SKM-1 (cell line): ENCODE data around the gene PLCH1.

ENCODE experiments used
- DNase-seq: peaks from one replicate; lab custom pipeline; 2025; ENCODE audit not compliant: unreplicated experiment; lab: John Stamatoyannopoulos, UW

PLCH1 gene

DNA sequence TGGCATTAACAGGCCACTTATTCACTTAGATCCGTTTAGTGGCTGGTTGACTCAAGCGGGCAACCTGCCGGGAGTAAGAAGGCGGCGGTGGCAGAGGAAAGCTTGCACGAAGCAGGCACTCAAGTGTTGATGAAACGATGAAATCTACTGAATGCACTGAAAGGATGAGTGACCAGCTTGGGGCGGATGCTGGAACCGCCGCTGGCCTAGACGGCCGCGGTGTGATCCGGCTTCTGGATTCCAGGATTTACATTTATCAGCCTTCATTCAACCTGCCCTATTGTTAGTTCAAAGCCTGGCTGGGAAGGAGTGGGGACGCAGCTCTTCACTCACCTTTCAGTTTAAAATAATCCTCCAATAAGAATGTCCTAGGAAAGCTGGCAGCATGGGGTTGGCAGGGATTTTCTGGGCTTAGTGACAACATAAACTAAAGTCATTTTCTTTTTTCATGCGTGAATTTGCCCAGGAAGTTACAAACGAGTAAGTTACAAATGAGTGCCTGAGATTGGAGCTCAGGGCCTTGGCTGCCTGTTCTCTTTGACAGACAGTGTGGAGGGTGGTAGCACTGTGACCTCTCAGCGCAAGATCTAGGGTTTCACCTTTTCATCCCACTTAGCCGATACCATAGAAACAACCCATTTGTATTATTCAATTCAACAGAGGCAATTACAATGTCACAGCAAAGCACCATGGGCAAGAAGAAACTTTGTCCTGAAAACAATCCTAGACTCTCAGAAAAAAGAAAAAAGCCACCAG, 1.1 kb upstream of the PLCH1 start:
- DNase-seq: no peak

GRCh38 chr3:155744010-155744625, 753 bp downstream of the PLCH1 start:
- peak; percentile 14 for DNase-seq

- no peak for DNase-seq
These were observed 1.3 kb downstream of the PLCH1 start for GRCh38 chr3:155743606-155744005.

DNA sequence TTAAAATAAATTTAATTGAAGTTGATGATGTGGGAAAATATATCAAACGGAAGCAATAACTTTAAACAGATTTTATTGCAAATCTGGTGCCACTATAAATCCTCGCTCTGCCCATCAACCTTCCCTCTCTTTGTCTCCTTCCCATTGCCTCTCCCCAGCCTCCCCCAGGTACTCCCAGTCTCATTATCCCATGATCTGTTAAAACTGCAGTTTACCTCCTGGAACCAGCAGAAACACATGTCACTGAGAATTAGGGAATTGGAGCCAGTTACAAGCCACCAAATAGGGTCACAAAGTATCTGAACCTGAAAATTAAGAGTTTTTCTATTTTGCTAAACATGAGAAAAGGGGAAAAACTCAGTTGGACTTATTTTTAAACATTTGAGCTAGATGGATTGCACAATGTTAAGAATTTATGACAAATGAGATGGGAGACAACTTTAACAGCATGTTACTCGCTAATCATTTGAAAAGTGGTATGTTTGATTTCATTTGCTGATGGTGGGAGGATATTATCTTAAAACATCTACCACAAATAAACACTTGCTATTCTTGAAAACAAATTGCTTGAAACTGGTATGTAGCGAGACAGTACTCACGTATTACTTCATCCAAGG, 2.4 kb downstream of the PLCH1 start:
- DNase-seq: no peak

DNA sequence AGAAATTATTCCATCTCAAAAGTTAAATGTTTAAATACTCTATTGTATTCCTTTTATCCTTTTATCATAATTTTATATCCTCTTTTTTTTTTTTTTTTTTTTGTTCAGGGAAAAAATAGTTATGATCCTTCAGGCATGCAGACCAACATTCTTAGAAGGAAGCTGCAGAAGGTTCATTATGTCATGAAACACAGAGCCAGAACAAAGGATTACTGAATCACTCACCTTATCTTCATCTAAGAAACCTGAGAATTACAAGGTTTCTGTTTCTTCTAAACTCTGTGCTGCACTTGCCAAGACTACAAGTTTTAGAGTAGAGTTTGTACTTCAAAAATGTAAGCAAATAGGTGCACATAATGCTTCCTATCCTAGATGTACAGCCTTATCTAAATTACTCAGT, 3.3 kb downstream of the PLCH1 start:
- DNase-seq: no peak

DNA sequence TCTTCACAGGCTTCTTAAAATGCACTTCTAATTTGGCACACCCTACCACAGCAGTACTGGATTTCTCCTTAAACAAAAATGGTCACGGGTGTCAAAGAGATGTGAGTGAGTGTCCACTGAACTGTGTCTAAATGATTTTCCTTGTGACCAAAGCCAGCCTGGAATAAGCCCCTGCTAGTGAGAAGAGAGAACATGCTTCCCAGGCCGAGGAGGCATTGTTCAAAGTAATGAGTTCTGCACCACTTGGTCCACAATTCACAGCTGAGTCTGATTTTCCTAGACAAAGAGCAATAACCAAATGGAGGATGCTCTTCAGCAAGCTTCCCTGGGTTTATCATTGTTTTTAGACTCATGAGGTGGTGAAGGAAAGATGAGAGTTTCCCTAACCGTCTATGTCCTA, 3.8 kb downstream of the PLCH1 start:
- DNase-seq: no peak

DNA sequence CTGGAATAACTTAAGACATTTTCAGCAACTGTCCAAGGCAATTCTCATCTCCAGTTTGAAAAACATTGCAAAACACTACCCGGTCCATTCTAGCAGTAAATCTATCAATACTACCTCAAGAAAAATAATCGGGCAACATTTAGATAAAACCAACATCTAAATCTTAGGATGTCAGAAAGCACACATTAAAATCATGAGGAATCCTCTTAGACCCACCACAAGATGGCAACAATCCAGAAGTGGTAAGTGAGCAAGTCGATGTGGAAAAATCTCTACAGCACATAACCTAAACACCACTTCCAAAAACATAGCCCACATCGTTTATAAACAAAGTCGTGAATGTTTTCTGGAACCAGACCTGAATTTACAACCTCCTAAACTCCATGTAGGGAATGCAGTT, 5.7 kb downstream of the PLCH1 start:
- no peak for DNase-seq

DNA sequence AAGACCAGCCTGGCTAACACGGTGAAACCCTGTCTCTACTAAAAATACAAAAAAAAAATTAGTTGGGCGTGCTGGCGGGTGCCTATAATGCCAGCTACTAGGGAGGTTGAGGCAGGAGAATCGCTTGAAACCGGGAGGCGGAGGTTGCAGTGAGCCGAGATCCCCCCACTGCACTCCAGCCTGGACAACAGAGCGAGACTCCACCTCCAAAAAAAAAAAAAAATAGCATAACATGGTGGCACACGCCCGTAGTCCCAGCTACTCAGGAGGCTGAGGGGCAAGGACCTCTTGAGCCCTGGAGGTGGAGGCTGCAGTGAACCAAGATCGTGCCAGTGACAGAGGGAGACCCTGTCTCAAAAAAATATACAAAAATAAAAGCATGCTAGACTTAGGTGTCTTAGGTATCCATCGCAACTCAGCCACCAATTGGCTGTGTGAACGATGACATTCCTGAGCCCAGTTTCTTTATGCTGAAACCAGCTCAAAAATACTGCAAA, 6.2 kb downstream of the PLCH1 start:
- DNase-seq: no peak

DNA sequence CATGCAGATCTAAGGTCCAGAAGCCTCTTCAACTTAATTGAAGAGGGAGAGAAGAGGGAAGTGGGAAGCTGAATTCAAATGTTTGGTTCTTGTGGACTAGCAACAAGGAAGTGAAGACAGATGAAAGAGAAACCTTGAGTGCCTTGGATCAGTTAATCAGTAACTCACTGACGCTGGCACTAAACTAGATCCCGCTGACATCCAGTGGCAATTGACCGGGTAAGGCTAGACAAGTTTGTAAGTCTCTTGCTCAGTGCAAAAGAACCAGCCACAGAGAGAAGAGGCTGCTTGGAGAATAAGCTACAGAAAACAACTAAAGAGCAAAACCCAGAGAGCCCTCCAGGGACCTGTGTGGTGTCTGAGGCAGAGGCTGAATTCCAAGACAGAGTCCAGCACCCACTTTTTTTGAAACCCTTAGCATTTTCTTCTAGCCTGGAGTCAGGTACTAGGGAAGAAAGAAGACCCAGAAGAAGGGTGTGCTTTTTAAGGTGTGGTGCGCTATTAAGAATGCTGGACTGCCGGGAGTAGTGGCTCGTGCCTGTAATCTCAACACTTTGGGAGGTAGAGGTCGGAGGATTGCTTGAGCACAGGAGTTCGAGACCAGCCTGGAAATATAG, 6.9 kb downstream of the PLCH1 start:
- peak; percentile 67 for DNase-seq

DNA sequence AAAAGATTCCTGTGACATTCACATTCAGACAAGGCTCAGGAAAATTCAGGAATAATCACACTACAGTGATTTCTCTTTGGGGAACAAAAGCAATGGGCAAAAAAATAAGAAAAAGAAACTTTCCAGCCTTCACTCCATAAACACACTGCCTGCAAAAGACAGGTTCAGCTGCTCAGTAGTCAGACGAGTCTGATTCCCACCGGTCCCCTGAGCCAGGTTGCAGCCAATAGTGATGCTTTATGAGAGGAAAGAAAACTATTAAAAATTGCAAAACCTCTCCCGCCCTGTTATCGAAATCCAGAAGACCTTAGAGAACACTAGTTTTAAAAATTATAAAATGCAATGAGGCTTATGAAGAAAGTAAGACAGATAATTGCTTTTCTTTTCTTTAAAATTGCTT, 8.5 kb downstream of the PLCH1 start:
- DNase-seq: no peak

DNA sequence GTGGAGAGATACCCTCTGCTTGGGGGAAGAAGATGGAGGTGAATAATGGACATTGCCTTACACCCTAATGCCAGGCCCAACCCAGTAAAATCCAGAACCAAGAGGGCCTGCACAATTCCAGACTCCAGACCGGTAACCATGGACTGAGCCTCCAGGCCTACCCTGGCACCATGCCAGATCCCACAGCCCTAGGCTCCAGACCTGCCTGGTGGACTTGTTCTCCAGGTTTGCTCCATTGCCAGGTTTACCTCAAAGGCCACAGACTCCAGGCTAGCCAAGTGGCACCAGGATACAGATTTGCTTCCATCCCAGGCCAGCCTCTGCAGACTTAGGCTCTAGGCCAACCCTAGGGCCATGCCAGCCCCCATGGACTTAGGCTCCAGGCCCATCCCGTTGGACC, 14.0 kb downstream of the PLCH1 start:
- no peak for DNase-seq

- DNase-seq: no peak
These were observed 17.0 kb downstream of the PLCH1 start for GRCh38 chr3:155727836-155728235.

- DNase-seq: no peak
These were observed 30.6 kb downstream of the PLCH1 start for GRCh38 chr3:155714295-155714718.

GRCh38 chr3:155712008-155712407, 32.9 kb downstream of the PLCH1 start:
- DNase-seq: no peak

DNA sequence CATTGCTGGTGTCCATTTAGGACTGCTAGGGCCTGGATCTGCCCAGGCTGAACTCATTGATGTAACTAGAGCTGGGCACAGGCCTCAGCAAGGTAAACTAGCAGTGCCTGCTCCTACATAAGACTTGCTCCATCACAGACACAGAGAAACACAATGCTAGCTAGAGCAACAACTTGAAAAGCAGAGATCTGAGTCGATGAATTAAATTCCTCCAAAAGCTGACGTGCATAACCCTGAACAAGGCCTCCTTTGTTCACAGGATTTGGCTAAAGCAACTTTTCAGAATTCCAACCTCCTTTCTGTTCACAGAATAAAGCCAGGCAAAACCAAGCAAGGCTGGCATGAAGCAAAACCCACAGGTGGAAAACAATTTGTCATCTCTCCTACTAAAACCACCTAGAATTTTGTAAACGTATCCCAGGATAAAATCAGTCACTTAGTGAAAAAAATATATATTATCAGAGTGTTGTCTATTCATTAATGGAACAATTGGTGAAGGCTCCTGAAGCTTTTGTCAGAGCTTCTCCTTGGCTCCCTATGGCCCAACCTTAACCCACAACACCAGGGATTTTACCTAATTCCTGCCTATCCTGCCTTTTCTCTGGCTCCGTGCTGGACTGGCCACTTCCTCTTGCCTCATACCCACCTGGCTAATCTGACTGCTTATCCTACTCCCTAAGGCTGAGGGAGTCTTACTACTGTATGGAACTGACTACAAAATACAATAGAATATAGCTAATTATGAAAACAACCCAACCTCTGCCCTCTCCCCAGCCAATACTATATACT, 39.9 kb downstream of the PLCH1 start:
- no peak for DNase-seq

DNA sequence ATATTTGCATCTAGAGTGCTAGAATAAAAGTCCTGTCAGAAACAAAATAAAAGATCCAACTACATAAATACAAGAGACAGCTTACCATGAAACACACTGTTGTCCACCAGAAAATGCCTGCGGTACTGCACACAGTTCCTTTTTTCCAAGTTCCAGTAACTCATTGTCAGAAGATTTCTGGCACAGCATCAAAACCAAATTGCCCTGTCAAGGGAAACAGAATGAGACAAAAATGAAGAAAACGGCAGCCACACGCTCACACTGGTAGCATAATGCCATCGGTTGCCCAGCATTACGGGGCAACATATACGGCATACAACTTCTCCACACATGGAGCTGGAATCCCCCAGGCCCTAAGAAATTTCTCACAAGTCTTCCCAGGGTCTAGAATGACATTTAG, 40.8 kb downstream of the PLCH1 start:
- DNase-seq: no peak

- no peak for DNase-seq
These were observed 41.9 kb downstream of the PLCH1 start for GRCh38 chr3:155702745-155703591.

DNA sequence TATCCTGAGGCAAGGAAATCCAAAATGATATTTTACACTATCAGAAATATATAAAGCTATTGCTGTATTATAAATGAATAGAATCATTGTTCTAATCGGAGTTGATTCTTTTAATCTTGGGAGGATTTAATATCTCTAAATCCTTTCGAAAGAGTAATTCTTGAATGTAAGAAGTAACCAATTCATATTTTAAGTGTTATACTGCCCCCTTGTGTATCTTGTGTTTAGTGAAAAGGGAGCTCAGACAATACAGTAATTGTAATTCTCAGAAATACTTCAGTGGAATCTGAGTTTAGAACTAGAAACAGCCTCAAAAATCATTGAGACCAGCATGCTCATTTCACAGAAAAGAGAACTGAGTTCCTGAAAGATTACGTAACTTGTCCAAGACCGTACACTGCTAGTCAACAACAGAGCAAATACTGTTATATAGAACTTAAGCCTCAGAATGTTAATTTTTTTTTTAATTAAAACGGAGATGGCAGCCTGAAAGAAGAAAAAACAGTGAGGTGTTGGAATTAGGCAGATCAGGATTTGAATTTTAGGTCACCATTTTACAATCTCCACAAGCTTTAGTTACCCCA, 42.9 kb downstream of the PLCH1 start:
- peak; percentile 76 for DNase-seq

GRCh38 chr3:155697542-155697941, 47.3 kb downstream of the PLCH1 start:
- DNase-seq: no peak

- DNase-seq: no peak
These were observed 54.0 kb downstream of the PLCH1 start for GRCh38 chr3:155690921-155691320.
